Measurements from ENCODE around the gene LCN10.

The LCN10 gene

GRCh38 chr9:136740971-136741882 lies 1.5 kb downstream of the LCN10 start:
- H3K4me3 ChIP-seq (ENCODE audit: low read depth, low read length): no peak overlapping the region
- no peak for DNase-seq (ENCODE audit: low read depth)
- TF ChIP-seq MYC (IDR thresholded peaks at IDR 0.05; ENCODE audit: low read depth, low read length): no peak

- TF ChIP-seq MYC (IDR thresholded peaks at IDR 0.05; ENCODE audit: low read depth, low read length): no peak
- no peak for TF ChIP-seq CTCF (IDR thresholded peaks at IDR 0.05; ENCODE audit: low read depth, low read length)
- TF ChIP-seq POLR2A (IDR thresholded peaks at IDR 0.05; ENCODE audit: extremely low read depth, insufficient read length): no peak
- no peak for TF ChIP-seq MAX (IDR thresholded peaks at IDR 0.05; ENCODE audit: low read depth, low read length)
- no peak for DNase-seq (ENCODE audit: low read depth)
- no peak overlapping the region for H3K4me3 ChIP-seq (ENCODE audit: low read depth, low read length)
These were observed 2.2 kb downstream of the LCN10 start for GRCh38 chr9:136740491-136740890.

- no peak for TF ChIP-seq CTCF (IDR thresholded peaks at IDR 0.05; ENCODE audit: low read depth, low read length)
- TF ChIP-seq MAX (IDR thresholded peaks at IDR 0.05; ENCODE audit: low read depth, low read length): no peak
- no peak for TF ChIP-seq POLR2A (IDR thresholded peaks at IDR 0.05; ENCODE audit: extremely low read depth, insufficient read length)
- no peak for TF ChIP-seq MYC (IDR thresholded peaks at IDR 0.05; ENCODE audit: low read depth, low read length)
- H3K4me3 ChIP-seq (ENCODE audit: low read depth, low read length): no peak overlapping the region
- DNase-seq (ENCODE audit: low read depth): no peak
These were observed 2.7 kb downstream of the LCN10 start for GRCh38 chr9:136740069-136740468.

GRCh38 chr9:136739509-136739908 lies 3.2 kb downstream of the LCN10 start:
- DNase-seq (ENCODE audit: low read depth): no peak
- TF ChIP-seq MAX (IDR thresholded peaks at IDR 0.05; ENCODE audit: low read depth, low read length) (no peak), CTCF (IDR thresholded peaks at IDR 0.05; ENCODE audit: low read depth, low read length) (no peak), MYC (IDR thresholded peaks at IDR 0.05; ENCODE audit: low read depth, low read length) (no peak), POLR2A (IDR thresholded peaks at IDR 0.05; ENCODE audit: extremely low read depth, insufficient read length) (no peak)
- no peak overlapping the region for H3K4me3 ChIP-seq (ENCODE audit: low read depth, low read length)

- DNase-seq (ENCODE audit: low read depth): no peak
- TF ChIP-seq MAX (IDR thresholded peaks at IDR 0.05; ENCODE audit: low read depth, low read length) (no peak), CTCF (IDR thresholded peaks at IDR 0.05; ENCODE audit: low read depth, low read length) (no peak), MYC (IDR thresholded peaks at IDR 0.05; ENCODE audit: low read depth, low read length) (no peak), POLR2A (IDR thresholded peaks at IDR 0.05; ENCODE audit: extremely low read depth, insufficient read length) (no peak)
- H3K4me3 ChIP-seq (ENCODE audit: low read depth, low read length): no peak overlapping the region
These were observed 3.8 kb downstream of the LCN10 start for GRCh38 chr9:136738960-136739359.

GRCh38 chr9:136735812-136736480 lies 6.8 kb downstream of the LCN10 start:
- no peak overlapping the region for H3K4me3 ChIP-seq (ENCODE audit: low read depth, low read length)
- no peak for TF ChIP-seq POLR2A (IDR thresholded peaks at IDR 0.05; ENCODE audit: extremely low read depth, insufficient read length)
- no peak for TF ChIP-seq MYC (IDR thresholded peaks at IDR 0.05; ENCODE audit: low read depth, low read length)
- no peak for TF ChIP-seq CTCF (IDR thresholded peaks at IDR 0.05; ENCODE audit: low read depth, low read length)
- no peak for TF ChIP-seq MAX (IDR thresholded peaks at IDR 0.05; ENCODE audit: low read depth, low read length)
- no peak for DNase-seq (ENCODE audit: low read depth)
